Measurements from ENCODE around the gene OTUB1. TPM values are rescaled to one million over a fixed set of nuclear protein-coding genes. Genes with fewer than 3 reads are reported as not detected.

The OTUB1 gene
- total and polyA plus RNA-seq, 8 donors = 33.6 to 161 (median 53.3) TPM

- DNase-seq = no peak
- H3K27ac ChIP-seq = no peak overlapping the region
- no peak overlapping the region for H3K4me3 ChIP-seq
- peaks cover 10 to 30% (median 17%) of the 10 kb centered on the region in 4 donors for H3K4me1 ChIP-seq
- no peaks in the 10 kb centered on the region for H3K36me3 ChIP-seq
- intact Hi-C loops (cut with DNase I; ENCODE audit: low total_unique reads) = no loop called here
- WGBS, 5 donors = 79 to 95% (median 81%) methylated on average over 3 of the region's 3 CpGs
- H3K9me3 ChIP-seq = no peaks in the 10 kb centered on the region
- H3K27me3 ChIP-seq = peaks cover 0 to 60% (median 26%) of the 10 kb centered on the region in 3 donors
- TF ChIP-seq POLR2A (IDR thresholded peaks at IDR 0.05) (no peak), EP300 (IDR thresholded peaks at IDR 0.05) (no peak), CTCF (IDR thresholded peaks at IDR 0.05) (no peak), POLR2AphosphoS5 (IDR thresholded peaks at IDR 0.05) (no peak)
These were observed 44.8 kb downstream of the OTUB1 start for GRCh38 chr11:64031001-64031400.

GRCh38 chr11:64032050-64032449, 45.8 kb downstream of the OTUB1 start:
- 69 to 89% (median 79%) methylated on average over 4 of the region's 4 CpGs for WGBS, 5 donors
- Histone ChIP-seq H3K4me3 (no peak overlapping the region), H3K9me3 (no peaks in the 10 kb centered on the region), H3K36me3 (no peaks in the 10 kb centered on the region), H3K27me3 (peaks cover 0 to 70% (median 37%) of the 10 kb centered on the region in 3 donors), H3K4me1 (peaks cover 19 to 40% (median 28%) of the 10 kb centered on the region in 4 donors), H3K27ac (no peak overlapping the region)
- intact Hi-C loops (cut with DNase I; ENCODE audit: low total_unique reads) = no loop called here
- DNase-seq = no peak
- no peak for TF ChIP-seq CTCF (IDR thresholded peaks at IDR 0.05)
- TF ChIP-seq EP300 (IDR thresholded peaks at IDR 0.05) = no peak

GRCh38 chr11:64034411-64034811, 48.2 kb downstream of the OTUB1 start:
- no peak for TF ChIP-seq CTCF (IDR thresholded peaks at IDR 0.05)
- no peak for TF ChIP-seq POLR2AphosphoS5 (IDR thresholded peaks at IDR 0.05)
- no peak for TF ChIP-seq EP300 (IDR thresholded peaks at IDR 0.05)
- TF ChIP-seq POLR2A (IDR thresholded peaks at IDR 0.05) = no peak
- DNase-seq = no peak
- intact Hi-C loops (cut with DNase I; ENCODE audit: low total_unique reads) = no loop called here
- Histone ChIP-seq H3K4me1 (peaks cover 14 to 28% (median 19%) of the 10 kb centered on the region in 4 donors), H3K36me3 (no peaks in the 10 kb centered on the region), H3K9me3 (no peaks in the 10 kb centered on the region), H3K4me3 (no peak overlapping the region), H3K27ac (no peak overlapping the region), H3K27me3 (peaks cover 0 to 66% (median 29%) of the 10 kb centered on the region in 3 donors)
- 71 to 82% (median 78%) methylated on average over 9 of the region's 9 CpGs for WGBS, 5 donors

- Histone ChIP-seq H3K36me3 (no peaks in the 10 kb centered on the region), H3K4me1 (peaks cover 14 to 28% (median 19%) of the 10 kb centered on the region in 4 donors), H3K9me3 (no peaks in the 10 kb centered on the region), H3K4me3 (peak overlapping the region; percentile 27 to 62 (median 42)), H3K27me3 (peaks cover 0 to 67% (median 29%) of the 10 kb centered on the region in 3 donors), H3K27ac (no peak overlapping the region)
- DNase-seq = peak in 1 of 2 donors; percentile 50
- WGBS, 5 donors = 7 to 19% (median 16%) methylated on average over 14 to 17 of the region's 17 CpGs
- intact Hi-C loops (cut with DNase I; ENCODE audit: low total_unique reads) = no loop called here
- no peak for TF ChIP-seq POLR2A (IDR thresholded peaks at IDR 0.05)
- no peak for TF ChIP-seq CTCF (IDR thresholded peaks at IDR 0.05)
- no peak for TF ChIP-seq POLR2AphosphoS5 (IDR thresholded peaks at IDR 0.05)
- TF ChIP-seq EP300 (IDR thresholded peaks at IDR 0.05) = no peak
These were observed 48.9 kb downstream of the OTUB1 start for GRCh38 chr11:64035081-64035524.
